Adrenal gland (tissue), 5 donors: ENCODE data around the gene FOSB.

Experiments used
- POLR2A ChIP-seq, 2 donors: fragments of 450-650 bp; IDR thresholded peaks; one replicate each; pipeline ENCODE4 v1.6.1; 2017; ENCODE audit warnings: antibody characterized with exemption in 2 of 2, mild to moderate bottlenecking in 2 of 2, moderate library complexity in 1 of 2
- TF ChIP-seq, protein P1 (sequence below), 6 experiments: fragments of 450-650 bp in 4 of 6; fragments of 200-600 bp in 2 of 6; sonication (generic) in 1 of 6; IDR thresholded peaks; 1 replicate in 5 of 6; 2 replicates in 1 of 6; pipeline versions ENCODE4 v1.5.1 to v1.8.0; 2016 to 2021; ENCODE audit warnings: antibody characterized with exemption in 6 of 6, mild to moderate bottlenecking in 2 of 6, moderate library complexity in 1 of 6
- donor health status: DM: no; HTN: no; CAD: no.

DNA sequence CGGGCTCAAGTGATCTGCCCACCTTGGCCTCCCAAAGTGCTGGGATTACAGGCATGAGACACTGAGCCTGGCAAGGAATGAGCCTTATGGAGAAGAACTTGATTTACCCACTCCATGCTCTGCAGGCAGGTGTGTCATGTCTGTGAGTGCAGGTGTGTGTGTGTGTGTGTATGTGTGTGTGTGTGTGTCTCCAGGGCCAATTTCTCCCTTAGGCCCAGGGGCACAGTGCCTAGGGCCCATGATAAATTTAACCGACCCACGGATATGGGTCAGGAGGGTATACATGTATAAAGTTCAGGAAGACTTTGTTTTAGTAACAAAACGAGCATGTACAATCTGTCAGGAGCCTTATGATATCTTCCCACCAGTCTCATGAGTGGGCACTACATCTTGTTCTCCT is 4.6 kb upstream of the FOSB start:
- TF ChIP-seq, protein P1, sequence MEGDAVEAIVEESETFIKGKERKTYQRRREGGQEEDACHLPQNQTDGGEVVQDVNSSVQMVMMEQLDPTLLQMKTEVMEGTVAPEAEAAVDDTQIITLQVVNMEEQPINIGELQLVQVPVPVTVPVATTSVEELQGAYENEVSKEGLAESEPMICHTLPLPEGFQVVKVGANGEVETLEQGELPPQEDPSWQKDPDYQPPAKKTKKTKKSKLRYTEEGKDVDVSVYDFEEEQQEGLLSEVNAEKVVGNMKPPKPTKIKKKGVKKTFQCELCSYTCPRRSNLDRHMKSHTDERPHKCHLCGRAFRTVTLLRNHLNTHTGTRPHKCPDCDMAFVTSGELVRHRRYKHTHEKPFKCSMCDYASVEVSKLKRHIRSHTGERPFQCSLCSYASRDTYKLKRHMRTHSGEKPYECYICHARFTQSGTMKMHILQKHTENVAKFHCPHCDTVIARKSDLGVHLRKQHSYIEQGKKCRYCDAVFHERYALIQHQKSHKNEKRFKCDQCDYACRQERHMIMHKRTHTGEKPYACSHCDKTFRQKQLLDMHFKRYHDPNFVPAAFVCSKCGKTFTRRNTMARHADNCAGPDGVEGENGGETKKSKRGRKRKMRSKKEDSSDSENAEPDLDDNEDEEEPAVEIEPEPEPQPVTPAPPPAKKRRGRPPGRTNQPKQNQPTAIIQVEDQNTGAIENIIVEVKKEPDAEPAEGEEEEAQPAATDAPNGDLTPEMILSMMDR (IDR thresholded peaks at IDR 0.05): no peak
- no peak for TF ChIP-seq POLR2A (IDR thresholded peaks at IDR 0.05)
